Fibroblast of lung (primary cell): ENCODE results near the gene L3MBTL2. TPM values are rescaled to one million over a fixed set of nuclear protein-coding genes. Genes with fewer than 3 reads are reported as not detected.

Experiments
- DNase-seq, 2 donors: peaks; one replicate each; pipeline versions ENCODE4 v3.0.0 to v3.0.0-alpha.2; 2010; ENCODE audit warnings: low read depth in 2 of 2
- H2AFZ ChIP-seq: 2 replicates; pipeline ENCODE4 v1.5.1; 2012; ENCODE audit warnings: low read length, control low read depth, inconsistent platforms
- H3K27ac ChIP-seq: 2 replicates; pipeline ENCODE4 v1.5.1; 2011; ENCODE audit warnings: low read length, control low read depth; ENCODE audit not compliant: insufficient read depth
- H3K27me3 ChIP-seq: 2 replicates; pipeline ENCODE4 v1.5.1; 2011; ENCODE audit warnings: mild to moderate bottlenecking, low read length; ENCODE audit not compliant: control insufficient read depth, insufficient read depth
- H3K36me3 ChIP-seq: 2 replicates; pipeline ENCODE4 v1.5.1; 2011; ENCODE audit warnings: low read length; ENCODE audit not compliant: control insufficient read depth, insufficient read depth
- H3K4me1 ChIP-seq: 2 replicates; pipeline ENCODE4 v1.5.1; 2011; ENCODE audit warnings: low read length; ENCODE audit not compliant: control insufficient read depth, insufficient read depth; ENCODE audit errors: extremely low read depth
- H3K4me2 ChIP-seq: 2 replicates; pipeline ENCODE4 v1.5.1; 2011; ENCODE audit warnings: low read length, control low read depth; ENCODE audit not compliant: insufficient read depth; ENCODE audit errors: extremely low read depth
- H3K4me3 ChIP-seq, 4 experiments: fragments of 200-600 bp in 1 of 4; sonication (generic) in 1 of 4; replicated peaks in 1 of 4; 2 replicates each; pipeline ENCODE4 v1.5.1; 2011 to 2016; ENCODE audit warnings: low read length in 4 of 4, low read depth in 3 of 4, mild to moderate bottlenecking in 3 of 4, control low read depth in 2 of 4, inconsistent platforms in 1 of 4, mixed read lengths in 1 of 4; ENCODE audit not compliant: insufficient read depth in 1 of 4; ENCODE audit errors: control extremely low read depth in 1 of 4
- H3K79me2 ChIP-seq: 2 replicates; pipeline ENCODE4 v1.5.1; 2012; ENCODE audit warnings: mild to moderate bottlenecking, low read length, inconsistent platforms; ENCODE audit not compliant: control insufficient read depth, insufficient read depth
- H3K9ac ChIP-seq: 2 replicates; pipeline ENCODE4 v1.5.1; 2011; ENCODE audit warnings: mild to moderate bottlenecking, low read length, control low read depth; ENCODE audit not compliant: insufficient read depth
- H3K9me3 ChIP-seq: 2 replicates; pipeline ENCODE4 v1.5.1; 2012; ENCODE audit warnings: low read depth, low read length; ENCODE audit not compliant: control insufficient read depth, insufficient read depth
- H4K20me1 ChIP-seq: 2 replicates; pipeline ENCODE4 v1.5.1; 2011; ENCODE audit warnings: low read length; ENCODE audit not compliant: control insufficient read depth, insufficient read depth; ENCODE audit errors: extremely low read depth
- CTCF ChIP-seq, 2 donors: IDR thresholded peaks in 1 of 2; conservative IDR thresholded peaks in 1 of 2; 1 replicate in 1 of 2; 2 replicates in 1 of 2; pipeline ENCODE4 v1.5.1; 2011 to 2012; ENCODE audit warnings: low read length in 2 of 2, control low read depth in 1 of 2, inconsistent platforms in 1 of 2, low read depth in 1 of 2, mild to moderate bottlenecking in 1 of 2
- EZH2 ChIP-seq: IDR thresholded peaks from 2 replicates; pipeline ENCODE4 v1.5.1; 2012; ENCODE audit warnings: low read length, control low read depth, mild to moderate bottlenecking; ENCODE audit errors: missing control alignments
- polyA plus RNA-seq, 2 donors: library from polyadenylated mRNA; depleted of rRNA in 1 of 2; stranded (reverse) in 1 of 2; unstranded in 1 of 2; fragments of >200 nt; gene quantifications; 2 replicates each; pipeline ENCODE4 v1.2.1, GENCODE V29; 2011 to 2012; ENCODE audit warnings: missing spikeins in 1 of 2
- total RNA-seq: library from RNA; depleted of rRNA; stranded (reverse); fragments of >200 nt; gene quantifications from 2 replicates; pipeline ENCODE4 v1.2.1, GENCODE V29; 2014

L3MBTL2 gene
- total and polyA plus RNA-seq, 2 donors (not counting 1 experiment from before 2014, with no cell fraction given), result 16.0 to 19.3 TPM

- Histone ChIP-seq H3K4me1 (no peaks in the 10 kb centered on the region), H2AFZ (no peak overlapping the region), H3K27ac (no peak overlapping the region), H3K9me3 (no peaks in the 10 kb centered on the region), H3K4me3 (no peak overlapping the region), H3K36me3 (peaks cover 31% of the 10 kb centered on the region), H4K20me1 (no peaks in the 10 kb centered on the region), H3K27me3 (no peaks in the 10 kb centered on the region), H3K4me2 (no peak overlapping the region), H3K79me2 (no peaks in the 10 kb centered on the region), H3K9ac (no peak overlapping the region)
- TF ChIP-seq CTCF (conservative IDR thresholded peaks at IDR 0.05 in 1 of 2, IDR thresholded peaks at IDR 0.05 in 1 of 2; ENCODE audit: low read depth in 1 of 2, low read length in 2 of 2) (no peak), EZH2 (no peak)
- no peak for DNase-seq
Observed at GRCh38 chr22:41171996-41172395, 33.1 kb upstream of the L3MBTL2 start.

GRCh38 chr22:41175546-41175945 is 29.6 kb upstream of the L3MBTL2 start:
- no peaks in the 10 kb centered on the region for H3K9me3 ChIP-seq
- no peaks in the 10 kb centered on the region for H3K4me1 ChIP-seq
- TF ChIP-seq CTCF (conservative IDR thresholded peaks at IDR 0.05 in 1 of 2, IDR thresholded peaks at IDR 0.05 in 1 of 2; ENCODE audit: low read depth in 1 of 2, low read length in 2 of 2) (no peak), EZH2 (no peak)
- H2AFZ ChIP-seq, result no peak overlapping the region
- no peak overlapping the region for H3K27ac ChIP-seq
- H3K79me2 ChIP-seq, result no peaks in the 10 kb centered on the region
- H4K20me1 ChIP-seq, result no peaks in the 10 kb centered on the region
- H3K36me3 ChIP-seq, result peaks cover 28% of the 10 kb centered on the region
- H3K4me3 ChIP-seq, result no peak overlapping the region
- H3K4me2 ChIP-seq, result no peak overlapping the region
- no peak for DNase-seq
- H3K27me3 ChIP-seq, result no peaks in the 10 kb centered on the region
- no peak overlapping the region for H3K9ac ChIP-seq

GRCh38 chr22:41177040-41177621 is 28.0 kb upstream of the L3MBTL2 start:
- Histone ChIP-seq H3K9me3 (no peaks in the 10 kb centered on the region), H3K9ac (no peak overlapping the region), H3K27ac (no peak overlapping the region), H3K27me3 (no peaks in the 10 kb centered on the region), H3K4me3 (no peak overlapping the region), H3K36me3 (peaks cover 25% of the 10 kb centered on the region), H3K4me1 (no peaks in the 10 kb centered on the region), H3K4me2 (no peak overlapping the region), H3K79me2 (no peaks in the 10 kb centered on the region), H4K20me1 (no peaks in the 10 kb centered on the region), H2AFZ (no peak overlapping the region)
- TF ChIP-seq EZH2 (no peak), CTCF (conservative IDR thresholded peaks at IDR 0.05 in 1 of 2, IDR thresholded peaks at IDR 0.05 in 1 of 2; ENCODE audit: low read depth in 1 of 2, low read length in 2 of 2) (no peak)
- no peak for DNase-seq
